ENCODE data around the gene CACFD1.
A peak's percentile ranks its signal among the peaks of the same experiment; 100 is the strongest.

CACFD1 gene

DNA sequence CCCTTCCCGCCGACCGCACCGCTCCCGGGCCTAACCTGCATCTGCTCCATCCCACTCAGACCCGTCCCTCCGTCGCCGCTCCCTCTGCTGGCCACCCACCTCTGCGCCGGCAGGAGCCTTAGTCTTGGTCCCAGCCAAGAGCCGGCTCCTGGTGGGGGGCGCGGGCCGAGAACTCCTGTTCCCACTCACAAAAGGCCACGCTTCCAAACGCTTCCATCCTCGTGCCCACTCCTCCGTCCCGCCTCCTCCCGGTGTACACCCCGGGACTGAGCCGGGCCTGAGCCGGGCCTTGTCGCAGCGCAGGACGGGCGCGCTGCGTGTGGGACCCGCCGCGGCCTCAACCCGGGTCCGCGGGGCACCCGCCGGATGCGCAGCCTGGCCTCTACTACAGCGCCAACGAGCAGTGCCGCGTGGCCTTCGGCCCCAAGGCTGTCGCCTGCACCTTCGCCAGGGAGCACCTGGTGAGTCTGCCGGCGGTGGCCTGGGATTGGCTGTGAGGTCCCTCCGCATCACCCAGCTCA is 30.1 kb upstream of the CACFD1 start:
- no peak overlapping the region for H3K4me3 ChIP-seq (ENCODE audit: low read length)
- DNase-seq (ENCODE audit: low read depth): no peak
- TF ChIP-seq, protein P1, sequence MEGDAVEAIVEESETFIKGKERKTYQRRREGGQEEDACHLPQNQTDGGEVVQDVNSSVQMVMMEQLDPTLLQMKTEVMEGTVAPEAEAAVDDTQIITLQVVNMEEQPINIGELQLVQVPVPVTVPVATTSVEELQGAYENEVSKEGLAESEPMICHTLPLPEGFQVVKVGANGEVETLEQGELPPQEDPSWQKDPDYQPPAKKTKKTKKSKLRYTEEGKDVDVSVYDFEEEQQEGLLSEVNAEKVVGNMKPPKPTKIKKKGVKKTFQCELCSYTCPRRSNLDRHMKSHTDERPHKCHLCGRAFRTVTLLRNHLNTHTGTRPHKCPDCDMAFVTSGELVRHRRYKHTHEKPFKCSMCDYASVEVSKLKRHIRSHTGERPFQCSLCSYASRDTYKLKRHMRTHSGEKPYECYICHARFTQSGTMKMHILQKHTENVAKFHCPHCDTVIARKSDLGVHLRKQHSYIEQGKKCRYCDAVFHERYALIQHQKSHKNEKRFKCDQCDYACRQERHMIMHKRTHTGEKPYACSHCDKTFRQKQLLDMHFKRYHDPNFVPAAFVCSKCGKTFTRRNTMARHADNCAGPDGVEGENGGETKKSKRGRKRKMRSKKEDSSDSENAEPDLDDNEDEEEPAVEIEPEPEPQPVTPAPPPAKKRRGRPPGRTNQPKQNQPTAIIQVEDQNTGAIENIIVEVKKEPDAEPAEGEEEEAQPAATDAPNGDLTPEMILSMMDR (conservative IDR thresholded peaks at IDR 0.05; ENCODE audit: low read length): peak; percentile 29

DNA sequence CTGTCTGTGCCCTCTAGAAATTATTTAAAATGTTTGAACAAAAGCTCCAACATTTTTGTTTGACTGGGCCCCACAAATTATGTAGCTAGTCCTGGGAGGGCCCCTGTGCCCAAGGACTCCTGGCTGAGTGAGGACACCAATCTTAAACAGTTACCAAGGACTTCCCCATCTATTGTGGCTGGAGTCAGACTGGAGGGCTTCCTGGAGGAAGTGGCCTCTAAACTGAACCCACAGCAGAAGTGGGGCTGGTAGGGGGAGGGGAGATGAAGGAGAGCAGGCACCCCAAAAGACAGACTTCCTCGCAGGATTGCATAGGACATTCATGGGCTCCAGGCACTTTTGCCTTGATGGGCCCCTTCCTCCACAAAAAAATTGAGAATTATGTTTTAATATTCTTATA is 29.5 kb upstream of the CACFD1 start:
- no peak overlapping the region for H3K4me3 ChIP-seq (ENCODE audit: low read length)
- DNase-seq (ENCODE audit: low read depth): no peak

DNA sequence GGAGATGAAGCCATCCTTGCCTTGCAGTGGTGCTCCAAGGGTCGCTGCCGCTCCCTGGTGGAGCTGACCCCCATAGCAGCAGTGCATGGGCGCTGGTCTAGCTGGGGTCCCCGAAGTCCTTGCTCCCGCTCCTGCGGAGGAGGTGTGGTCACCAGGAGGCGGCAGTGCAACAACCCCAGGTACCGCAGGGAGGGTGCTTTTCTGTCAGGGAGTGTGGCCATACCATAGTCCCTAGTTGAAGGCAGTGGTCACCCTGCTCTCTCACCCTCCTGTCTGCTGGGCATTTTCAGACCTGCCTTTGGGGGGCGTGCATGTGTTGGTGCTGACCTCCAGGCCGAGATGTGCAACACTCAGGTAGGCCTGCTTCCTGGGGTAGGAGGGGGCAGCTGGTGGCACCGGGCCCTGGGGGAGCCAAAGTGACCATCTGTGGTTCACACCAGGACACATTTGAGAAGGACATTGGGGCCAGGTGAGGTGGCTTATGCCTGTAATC is 26.4 kb upstream of the CACFD1 start:
- no peak for DNase-seq (ENCODE audit: low read depth)
- TF ChIP-seq, protein P1 (conservative IDR thresholded peaks at IDR 0.05; ENCODE audit: low read length): no peak
- H3K4me3 ChIP-seq (ENCODE audit: low read length): no peak overlapping the region

More for the DNA sequence above, 29.5 kb upstream of the CACFD1 start:
- TF ChIP-seq, protein P1 (conservative IDR thresholded peaks at IDR 0.05; ENCODE audit: low read length): no peak

DNA sequence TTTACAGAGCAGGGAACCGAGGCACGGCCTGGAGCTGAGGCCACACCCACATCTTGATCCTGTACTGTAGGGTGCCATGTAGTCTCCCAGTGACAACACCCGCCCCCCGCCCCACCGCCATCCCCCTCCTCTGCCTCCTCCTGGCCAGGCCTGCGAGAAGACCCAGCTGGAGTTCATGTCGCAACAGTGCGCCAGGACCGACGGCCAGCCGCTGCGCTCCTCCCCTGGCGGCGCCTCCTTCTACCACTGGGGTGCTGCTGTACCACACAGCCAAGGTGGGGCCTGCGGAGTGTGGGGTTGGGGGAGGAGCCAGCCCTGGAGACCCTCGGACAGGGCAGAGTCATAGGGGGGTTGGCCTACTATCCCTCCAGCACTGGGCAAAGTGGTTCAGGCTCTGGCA is 23.1 kb upstream of the CACFD1 start:
- H3K4me3 ChIP-seq (ENCODE audit: low read length): no peak overlapping the region
- TF ChIP-seq, protein P1 (conservative IDR thresholded peaks at IDR 0.05; ENCODE audit: low read length): no peak
- DNase-seq (ENCODE audit: low read depth): no peak

DNA sequence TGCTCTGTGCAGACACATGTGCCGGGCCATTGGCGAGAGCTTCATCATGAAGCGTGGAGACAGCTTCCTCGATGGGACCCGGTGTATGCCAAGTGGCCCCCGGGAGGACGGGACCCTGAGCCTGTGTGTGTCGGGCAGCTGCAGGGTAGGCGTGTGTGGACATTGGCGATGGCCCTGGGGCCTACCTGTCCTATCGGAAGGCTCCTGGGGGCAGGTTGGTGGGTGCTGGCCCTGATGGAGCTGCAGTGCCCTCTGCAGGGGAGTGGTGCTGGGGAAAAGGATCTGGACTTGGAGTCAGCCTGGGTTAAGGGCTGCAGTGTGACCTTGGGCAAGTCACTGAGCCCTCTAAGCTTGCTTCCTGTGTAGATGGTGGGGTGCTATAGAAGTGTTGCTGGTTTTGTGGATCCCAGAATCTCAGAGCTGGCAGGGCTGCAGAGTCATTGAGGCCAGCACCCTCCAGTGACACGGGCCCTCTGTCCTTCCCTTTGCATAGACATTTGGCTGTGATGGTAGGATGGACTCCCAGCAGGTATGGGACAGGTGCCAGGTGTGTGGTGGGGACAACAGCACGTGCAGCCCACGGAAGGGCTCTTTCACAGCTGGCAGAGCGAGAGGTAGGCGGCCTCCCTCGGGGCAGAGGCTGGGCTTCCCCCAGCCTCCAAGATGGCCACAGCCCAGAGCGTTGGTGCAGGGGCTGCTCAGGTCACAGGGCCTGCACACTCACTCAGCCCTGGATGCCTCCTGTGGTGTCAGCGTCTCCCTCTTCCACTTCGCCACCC is 21.8 kb upstream of the CACFD1 start:
- TF ChIP-seq, protein P1 (conservative IDR thresholded peaks at IDR 0.05; ENCODE audit: low read length): no peak
- H3K4me3 ChIP-seq (ENCODE audit: low read length): no peak overlapping the region
- no peak for DNase-seq (ENCODE audit: low read depth)

DNA sequence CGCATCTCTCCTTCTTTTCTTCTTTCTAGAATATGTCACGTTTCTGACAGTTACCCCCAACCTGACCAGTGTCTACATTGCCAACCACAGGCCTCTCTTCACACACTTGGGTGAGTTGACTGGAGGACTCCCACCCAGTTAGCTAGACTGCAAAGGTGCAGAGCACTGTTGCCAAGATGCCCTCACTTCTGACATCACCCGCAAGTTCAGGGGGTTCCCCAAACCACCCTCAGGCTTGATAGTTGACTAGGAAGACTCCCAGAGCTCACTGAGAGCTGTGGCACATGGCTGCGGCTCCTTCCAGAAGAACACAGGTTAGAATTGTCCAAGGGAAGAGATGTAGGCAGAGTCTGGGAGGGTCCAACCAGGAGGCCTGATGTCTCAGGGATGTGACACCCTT is 20.4 kb upstream of the CACFD1 start:
- DNase-seq (ENCODE audit: low read depth): no peak
- H3K4me3 ChIP-seq (ENCODE audit: low read length): no peak overlapping the region
- TF ChIP-seq, protein P1 (conservative IDR thresholded peaks at IDR 0.05; ENCODE audit: low read length): no peak

DNA sequence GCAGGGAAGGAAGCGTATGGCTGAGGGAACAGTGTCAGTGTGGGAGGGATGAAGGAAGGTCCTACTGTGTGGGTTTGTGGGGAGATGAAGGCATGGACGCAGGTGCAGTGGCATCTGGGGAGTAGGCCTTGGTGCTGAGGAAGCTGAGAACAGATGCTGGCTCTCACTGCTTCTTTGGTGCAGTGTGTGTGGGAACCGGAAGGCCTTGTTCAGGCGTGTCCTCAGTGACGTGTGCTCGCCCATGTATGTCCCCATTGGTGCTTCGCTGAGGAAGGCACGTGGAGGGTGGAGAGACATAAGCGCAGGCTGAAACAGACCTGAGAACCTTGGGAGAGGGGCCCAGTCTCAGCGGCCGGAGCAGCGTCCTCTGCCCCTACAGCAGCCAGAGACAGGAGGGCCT is 18.9 kb upstream of the CACFD1 start:
- TF ChIP-seq, protein P1 (conservative IDR thresholded peaks at IDR 0.05; ENCODE audit: low read length): no peak
- DNase-seq (ENCODE audit: low read depth): no peak
- H3K4me3 ChIP-seq (ENCODE audit: low read length): no peak overlapping the region
